Trophoblast cell (in vitro differentiated cells and primary cell): ENCODE measurements around the gene WDR88.
"Not testable (repeated sequence)": the region's sequence is repeated elsewhere in the genome, so short reads cannot be mapped to it uniquely, and the experiment has no call there.

Experiments used
- DNase-seq, 2 donors: peaks; one replicate each; pipeline ENCODE4 v3.0.0-alpha.2; 2016
- H2AFZ ChIP-seq: 2 replicates; pipeline ENCODE4 v1.6.1; 2013; ENCODE audit warnings: low read length, moderate library complexity, mild to moderate bottlenecking; ENCODE audit not compliant: insufficient read depth, poor library complexity
- H2AK5ac ChIP-seq: 2 replicates; pipeline ENCODE4 v1.6.1; 2013; ENCODE audit warnings: mild to moderate bottlenecking, low read length
- H2BK120ac ChIP-seq: 2 replicates; pipeline ENCODE4 v1.6.1; 2013; ENCODE audit warnings: low read length, mild to moderate bottlenecking, moderate library complexity; ENCODE audit not compliant: insufficient read depth, poor library complexity
- H2BK12ac ChIP-seq: 2 replicates; pipeline ENCODE4 v1.6.1; 2013; ENCODE audit warnings: mild to moderate bottlenecking, low read length, moderate library complexity
- H2BK5ac ChIP-seq: 2 replicates; pipeline ENCODE4 v1.6.1; 2013; ENCODE audit warnings: low read length, low read depth, moderate library complexity, mild to moderate bottlenecking; ENCODE audit not compliant: poor library complexity
- H3K14ac ChIP-seq: 2 replicates; pipeline ENCODE4 v1.6.1; 2013; ENCODE audit warnings: mild to moderate bottlenecking, low read length
- H3K18ac ChIP-seq: 2 replicates; pipeline ENCODE4 v1.6.1; 2013; ENCODE audit warnings: mild to moderate bottlenecking, low read length
- H3K23ac ChIP-seq: 2 replicates; pipeline ENCODE4 v1.6.1; 2013; ENCODE audit warnings: low read length
- H3K27ac ChIP-seq: 2 replicates; pipeline ENCODE4 v1.5.1; 2013; ENCODE audit warnings: low read depth, mild to moderate bottlenecking, inconsistent platforms, low read length, moderate library complexity
- H3K27me3 ChIP-seq: 2 replicates; pipeline ENCODE4 v1.6.1; 2013; ENCODE audit warnings: inconsistent platforms, mild to moderate bottlenecking, low read length, moderate library complexity; ENCODE audit not compliant: insufficient read depth
- H3K36me3 ChIP-seq, 2 experiments: 1 replicate in 1 of 2; 2 replicates in 1 of 2; pipeline ENCODE4 v1.6.1; 2013; ENCODE audit warnings: low read length in 2 of 2, mild to moderate bottlenecking in 2 of 2, moderate library complexity in 1 of 2; ENCODE audit not compliant: insufficient read depth in 2 of 2, control insufficient read depth in 1 of 2
- H3K4ac ChIP-seq: 2 replicates; pipeline ENCODE4 v1.6.1; 2013; ENCODE audit warnings: low read depth, mild to moderate bottlenecking, low read length, moderate library complexity
- H3K4me1 ChIP-seq, 2 experiments: 1 replicate in 1 of 2; 2 replicates in 1 of 2; pipeline ENCODE4 v1.6.1; 2013; ENCODE audit warnings: low read length in 2 of 2, mild to moderate bottlenecking in 2 of 2, moderate library complexity in 1 of 2; ENCODE audit not compliant: insufficient read depth in 2 of 2, control insufficient read depth in 1 of 2
- H3K4me2 ChIP-seq: 2 replicates; pipeline ENCODE4 v1.6.1; 2013; ENCODE audit warnings: inconsistent platforms, mild to moderate bottlenecking, low read length, moderate library complexity
- H3K4me3 ChIP-seq: 2 replicates; pipeline ENCODE4 v1.5.1; 2013; ENCODE audit warnings: mild to moderate bottlenecking, low read depth, low read length, inconsistent platforms
- H3K79me1 ChIP-seq: one replicate; pipeline ENCODE4 v1.6.1; 2013; ENCODE audit warnings: low read length
- H3K79me2 ChIP-seq: 2 replicates; pipeline ENCODE4 v1.6.1; 2013; ENCODE audit warnings: low read length, mild to moderate bottlenecking; ENCODE audit not compliant: control insufficient read depth, insufficient read depth, poor library complexity
- H3K9ac ChIP-seq: 2 replicates; pipeline ENCODE4 v1.6.1; 2013; ENCODE audit warnings: mild to moderate bottlenecking, low read length
- H3K9me3 ChIP-seq: 2 replicates; pipeline ENCODE4 v1.6.1; 2013; ENCODE audit warnings: low read depth, mild to moderate bottlenecking, control low read depth, inconsistent platforms, low read length; ENCODE audit not compliant: insufficient read depth
- H4K12ac ChIP-seq: 2 replicates; pipeline ENCODE4 v1.6.1; 2013; ENCODE audit warnings: low read depth, mild to moderate bottlenecking, low read length, moderate library complexity
- H4K8ac ChIP-seq: 2 replicates; pipeline ENCODE4 v1.6.1; 2013; ENCODE audit warnings: low read depth, mild to moderate bottlenecking, low read length, moderate library complexity
- H4K91ac ChIP-seq: one replicate; pipeline ENCODE4 v1.6.1; 2013; ENCODE audit warnings: low read depth, mild to moderate bottlenecking, low read length, moderate library complexity
- WGBS: extraction: QIAGEN DNeasy Blood & Tissue Kit; methylation state at CpG from one replicate; pipeline ENCODE4 v1.1.7; 2013; ENCODE audit warnings: missing lambda C conversion rate; ENCODE audit not compliant: insufficient read length, insufficient coverage; ENCODE audit errors: extremely low coverage; 5-methylcytosine and 5-hydroxymethylcytosine counted together

WDR88 gene

GRCh38 chr19:33189453-33189852 is 57.5 kb downstream of the WDR88 start:
- Histone ChIP-seq H3K36me3 (no peaks in the 10 kb centered on the region), H2AFZ (no peak overlapping the region), H3K14ac (no peak overlapping the region), H2AK5ac (no peak overlapping the region), H2BK12ac (no peak overlapping the region), H4K8ac (no peak overlapping the region), H3K27me3 (peaks cover 12% of the 10 kb centered on the region), H3K4me2 (no peak overlapping the region), H3K4me3 (no peak overlapping the region), H3K79me2 (no peaks in the 10 kb centered on the region), H4K91ac (no peak overlapping the region), H3K27ac (no peak overlapping the region), H2BK5ac (no peak overlapping the region), H3K9me3 (no peaks in the 10 kb centered on the region), H2BK120ac (no peak overlapping the region), H4K12ac (no peak overlapping the region), H3K79me1 (no peaks in the 10 kb centered on the region), H3K18ac (no peak overlapping the region), H3K4me1 (no peaks in the 10 kb centered on the region), H3K4ac (no peak overlapping the region), H3K23ac (no peak overlapping the region), H3K9ac (no peak overlapping the region)
- no CpG with 5 or more reads among the region's 1 CpG for WGBS
- DNase-seq, result no peak

DNA sequence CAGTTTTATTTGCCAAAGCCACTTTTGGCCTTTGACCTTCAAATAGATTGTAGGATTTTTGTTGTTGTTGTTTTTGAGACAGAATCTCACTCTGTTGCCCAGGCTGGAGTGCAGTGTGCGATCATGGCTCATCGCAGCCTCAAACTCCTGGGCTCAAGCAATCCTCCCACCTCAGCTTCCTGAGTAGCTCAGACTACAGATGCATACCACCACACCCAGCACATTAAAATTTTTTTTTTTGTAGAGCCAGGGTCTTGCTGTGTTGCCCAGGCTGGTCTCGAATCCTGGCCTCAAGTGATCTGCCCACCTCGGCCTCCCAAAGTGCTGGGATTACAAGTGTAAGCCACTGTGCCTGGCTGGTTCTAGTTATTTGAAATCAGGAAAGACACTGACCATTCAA is 59.2 kb downstream of the WDR88 start:
- H3K14ac ChIP-seq, H3K4me2 ChIP-seq, H2AFZ ChIP-seq, H4K12ac ChIP-seq, H3K79me2 ChIP-seq, H3K4me1 ChIP-seq, H2BK120ac ChIP-seq, H3K79me1 ChIP-seq, H3K9me3 ChIP-seq, H4K8ac ChIP-seq, H3K23ac ChIP-seq, H3K4me3 ChIP-seq, H2BK12ac ChIP-seq, H2BK5ac ChIP-seq, H4K91ac ChIP-seq, H3K27ac ChIP-seq, H3K18ac ChIP-seq, H2AK5ac ChIP-seq, DNase-seq, H3K36me3 ChIP-seq, H3K9ac ChIP-seq, H3K4ac ChIP-seq: not testable (repeated sequence)
- peaks cover 20% of the 10 kb centered on the region for H3K27me3 ChIP-seq
- WGBS, result no CpG with 5 or more reads among the region's 4 CpGs

- no peak overlapping the region for H4K91ac ChIP-seq
- H3K18ac ChIP-seq, result no peak overlapping the region
- no peak for DNase-seq
- no peak overlapping the region for H3K9ac ChIP-seq
- H3K79me2 ChIP-seq, result no peaks in the 10 kb centered on the region
- peaks cover 0 to 5% of the 10 kb centered on the region in 2 experiments for H3K4me1 ChIP-seq
- H4K8ac ChIP-seq, result no peak overlapping the region
- H3K23ac ChIP-seq, result no peak overlapping the region
- H3K36me3 ChIP-seq, result no peaks in the 10 kb centered on the region
- no peak overlapping the region for H3K4me2 ChIP-seq
- no peaks in the 10 kb centered on the region for H3K79me1 ChIP-seq
- H3K9me3 ChIP-seq, result no peaks in the 10 kb centered on the region
- no peak overlapping the region for H2BK5ac ChIP-seq
- no peak overlapping the region for H2BK12ac ChIP-seq
- H3K27me3 ChIP-seq, result peaks cover 20% of the 10 kb centered on the region
- H2AFZ ChIP-seq, result no peak overlapping the region
- H3K4me3 ChIP-seq, result no peak overlapping the region
- no peak overlapping the region for H3K27ac ChIP-seq
- no CpG with 5 or more reads among the region's 6 CpGs for WGBS
- no peak overlapping the region for H4K12ac ChIP-seq
- H2BK120ac ChIP-seq, result no peak overlapping the region
- no peak overlapping the region for H3K4ac ChIP-seq
- H2AK5ac ChIP-seq, result no peak overlapping the region
- H3K14ac ChIP-seq, result no peak overlapping the region
Measured at GRCh38 chr19:33191501-33191900, 59.6 kb downstream of the WDR88 start.

DNA sequence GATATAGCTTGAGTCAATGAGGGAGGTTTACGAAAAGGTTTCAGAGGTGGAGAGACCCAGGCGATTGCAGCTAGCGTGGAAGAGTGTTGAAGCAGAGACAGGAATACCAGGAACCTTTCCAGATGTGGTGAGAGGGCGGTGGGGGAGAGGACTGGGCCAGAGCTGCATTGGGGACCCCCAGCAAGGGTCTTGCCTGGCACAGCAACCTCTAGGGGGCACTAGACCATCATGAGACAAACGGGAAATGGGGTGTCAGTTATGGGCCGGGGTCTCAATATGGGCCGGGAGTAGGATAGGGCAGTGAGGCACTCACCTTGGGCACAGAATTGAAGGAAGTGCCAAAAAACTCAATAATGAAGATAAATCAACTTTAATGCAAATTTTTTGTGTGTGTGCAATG is 60.1 kb downstream of the WDR88 start:
- no peak overlapping the region for H3K14ac ChIP-seq
- DNase-seq, result no peak
- H3K4me2 ChIP-seq, result no peak overlapping the region
- H3K4me1 ChIP-seq, result peaks cover 0 to 5% of the 10 kb centered on the region in 2 experiments
- H2AK5ac ChIP-seq, result no peak overlapping the region
- H3K36me3 ChIP-seq, result no peaks in the 10 kb centered on the region
- no peaks in the 10 kb centered on the region for H3K79me1 ChIP-seq
- no peaks in the 10 kb centered on the region for H3K79me2 ChIP-seq
- no peak overlapping the region for H2BK120ac ChIP-seq
- H4K91ac ChIP-seq, result no peak overlapping the region
- no peak overlapping the region for H3K9ac ChIP-seq
- H4K12ac ChIP-seq, result no peak overlapping the region
- no peak overlapping the region for H2BK12ac ChIP-seq
- H3K27me3 ChIP-seq, result peaks cover 20% of the 10 kb centered on the region
- no peak overlapping the region for H3K23ac ChIP-seq
- H3K4me3 ChIP-seq, result no peak overlapping the region
- H3K4ac ChIP-seq, result no peak overlapping the region
- H3K9me3 ChIP-seq, result no peaks in the 10 kb centered on the region
- WGBS, result no CpG with 5 or more reads among the region's 7 CpGs
- no peak overlapping the region for H2BK5ac ChIP-seq
- H4K8ac ChIP-seq, result no peak overlapping the region
- no peak overlapping the region for H2AFZ ChIP-seq
- no peak overlapping the region for H3K18ac ChIP-seq
- H3K27ac ChIP-seq, result no peak overlapping the region
